Activated CD8-positive, alpha-beta memory T cell treated with anti-CD3 and anti-CD28 coated beads, Interleukin-2, amount 50 U/mL, for 1 hour (primary cell): Measurements from ENCODE around the gene RBM6.
"Not testable (repeated sequence)": the region's sequence is repeated elsewhere in the genome, so short reads cannot be mapped to it uniquely, and the experiment has no call there.

Experiments
- DNase-seq: peaks from one replicate; pipeline ENCODE4 v3.0.0-alpha.2; 2020; ENCODE audit errors: extremely low read depth

The RBM6 gene

DNA sequence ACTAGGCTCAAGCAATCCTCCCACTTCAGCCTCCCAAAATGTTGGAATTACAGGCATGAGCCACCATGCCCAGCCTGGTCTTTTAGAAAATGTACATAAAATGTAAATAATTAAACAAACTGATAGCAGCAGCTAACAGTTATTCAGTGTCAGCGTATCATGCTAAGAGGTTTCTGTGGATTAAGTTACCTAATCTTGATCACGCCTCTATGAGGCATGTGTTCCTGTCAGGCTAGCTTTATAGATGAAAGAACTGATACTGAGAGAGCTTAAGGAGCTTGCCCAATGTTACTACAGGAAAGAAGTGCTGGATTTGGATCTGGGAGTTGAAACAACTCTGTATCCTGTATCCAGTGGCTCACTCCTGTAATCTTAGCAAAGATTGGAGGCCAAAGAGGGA, 25.0 kb upstream of the RBM6 start:
- no peak for DNase-seq

DNA sequence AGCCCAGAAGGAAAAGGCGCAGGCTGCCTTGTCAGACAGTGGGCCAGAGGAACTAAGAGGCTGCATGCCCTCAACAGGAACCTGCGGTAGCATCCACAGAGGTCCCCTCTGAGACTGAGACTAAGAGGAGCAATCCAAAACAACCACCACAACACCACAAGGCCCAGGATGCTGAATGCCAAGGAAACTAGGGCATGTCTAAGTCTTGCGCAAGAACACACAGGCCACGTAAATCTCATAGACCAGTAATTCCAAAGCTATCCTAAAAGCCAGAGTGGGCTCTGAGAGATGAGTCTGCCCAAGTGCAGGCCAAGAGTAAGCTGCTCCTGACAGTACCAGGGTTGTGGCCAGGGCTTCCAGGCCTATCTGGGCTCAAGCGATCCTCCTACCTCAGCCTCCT, 23.3 kb upstream of the RBM6 start:
- no peak for DNase-seq

DNA sequence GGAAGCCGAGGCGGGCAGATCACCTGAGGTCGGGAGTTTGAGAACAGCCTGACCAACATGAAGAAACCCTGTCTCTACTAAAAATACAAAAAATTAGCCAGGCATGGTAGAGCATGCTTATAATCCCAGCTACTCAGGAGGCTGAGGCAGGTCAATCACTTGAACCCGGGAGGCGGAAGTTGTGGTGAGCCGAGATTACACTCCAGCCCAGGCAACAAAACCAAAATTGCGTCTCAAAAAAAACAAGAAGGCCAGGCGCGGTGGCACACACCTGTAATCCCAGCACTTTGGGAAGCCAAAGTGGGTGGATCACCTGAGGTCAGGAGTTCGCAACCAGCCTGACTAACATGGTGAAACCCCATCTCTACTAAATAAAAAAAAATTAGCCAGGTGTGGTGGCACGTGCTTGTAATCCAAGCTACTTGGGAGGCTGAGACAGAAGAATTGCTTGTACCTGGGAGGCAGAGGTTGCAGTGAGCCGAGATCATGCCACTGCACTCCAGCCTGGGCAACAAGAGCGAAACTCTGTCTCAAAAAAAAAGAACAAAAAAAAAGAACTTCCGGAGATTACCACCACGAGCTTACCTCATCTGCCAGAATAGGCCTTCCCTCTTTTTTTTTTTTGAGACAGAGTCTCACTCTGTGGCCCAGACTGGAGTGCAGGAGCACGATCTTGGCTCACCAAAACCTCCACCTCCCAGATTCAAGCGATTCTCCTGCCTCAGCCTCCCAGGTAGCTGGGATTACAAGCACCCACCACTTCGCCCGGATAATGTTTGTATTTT, 22.0 kb upstream of the RBM6 start:
- not testable (repeated sequence) for DNase-seq

DNA sequence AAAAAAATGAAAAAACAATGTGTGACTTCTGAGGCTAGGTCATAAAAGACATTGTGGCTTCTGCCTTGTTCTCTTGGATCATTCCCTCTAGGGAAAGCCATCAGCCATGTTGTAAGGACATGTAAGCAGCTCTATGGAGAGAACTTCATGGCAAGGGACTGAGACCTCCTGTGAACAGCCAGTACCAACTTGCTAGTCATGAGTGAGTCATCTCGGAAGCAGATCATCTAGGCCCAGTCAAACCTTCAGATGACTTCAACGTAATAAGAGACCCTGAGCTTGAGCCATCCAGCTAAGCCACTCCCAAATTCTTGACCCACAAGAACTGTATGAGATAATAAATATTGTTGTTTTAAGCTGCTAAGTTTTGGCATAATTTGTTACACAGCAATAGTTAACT, 15.3 kb upstream of the RBM6 start:
- DNase-seq = no peak

GRCh38 chr3:49925485-49925884, 14.5 kb upstream of the RBM6 start:
- DNase-seq = no peak

DNA sequence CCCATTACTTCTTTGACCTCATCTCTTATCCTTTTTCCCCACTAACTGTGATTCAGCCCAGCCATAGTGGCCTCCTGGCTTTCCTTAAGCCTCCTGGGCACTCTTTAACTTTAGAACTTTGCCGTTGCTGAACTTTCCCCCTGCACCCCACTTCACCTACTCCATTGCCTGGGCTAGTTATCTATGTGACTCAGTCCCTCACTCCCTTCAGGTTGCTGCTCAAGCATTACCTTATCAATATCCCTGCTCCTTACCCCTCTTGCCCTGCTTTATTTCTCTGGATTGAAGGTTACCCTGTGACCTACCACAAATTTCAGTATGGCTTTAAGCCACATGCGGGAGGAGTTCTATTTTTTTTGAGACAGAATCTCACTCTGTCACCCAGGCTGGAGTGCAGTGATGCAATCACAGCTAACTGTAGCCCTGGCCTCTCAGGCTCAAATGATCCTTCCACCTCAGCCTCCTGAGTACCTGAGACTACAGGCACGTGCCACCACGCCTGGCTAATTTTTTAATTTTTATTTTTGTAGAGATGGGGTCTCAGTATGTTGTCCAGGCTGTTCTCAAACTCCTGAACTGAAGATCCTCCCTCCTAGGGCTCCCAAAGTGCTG, 13.7 kb upstream of the RBM6 start:
- no peak for DNase-seq

- DNase-seq = no peak
Measured at GRCh38 chr3:49927798-49928197, 12.2 kb upstream of the RBM6 start.

DNA sequence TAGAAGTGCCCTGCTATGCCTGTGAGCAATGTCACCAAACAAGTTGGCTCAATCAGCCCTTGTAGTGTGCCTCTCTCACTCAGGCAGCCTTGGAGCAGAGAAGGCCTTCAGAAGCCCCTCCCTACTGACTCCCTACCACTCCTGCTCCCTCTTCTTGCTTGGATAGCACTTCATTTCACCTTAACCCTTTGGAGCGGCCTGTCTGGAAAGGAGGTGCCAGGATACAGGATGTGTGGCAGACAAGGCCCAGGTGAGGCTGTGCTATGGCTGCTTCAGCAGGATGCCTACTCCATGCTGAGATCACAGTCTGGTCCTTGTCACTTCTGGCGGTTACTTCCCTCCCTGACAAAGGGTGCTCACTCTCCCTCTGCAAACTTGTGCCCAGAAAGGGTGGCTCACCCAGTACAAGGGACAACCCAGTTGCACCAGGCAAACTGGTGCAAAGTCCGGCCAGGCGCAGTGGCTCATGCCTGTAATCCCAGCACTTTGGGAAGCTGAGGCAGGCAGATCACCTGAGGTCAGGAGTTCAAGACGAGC, 11.4 kb upstream of the RBM6 start:
- no peak for DNase-seq

DNA sequence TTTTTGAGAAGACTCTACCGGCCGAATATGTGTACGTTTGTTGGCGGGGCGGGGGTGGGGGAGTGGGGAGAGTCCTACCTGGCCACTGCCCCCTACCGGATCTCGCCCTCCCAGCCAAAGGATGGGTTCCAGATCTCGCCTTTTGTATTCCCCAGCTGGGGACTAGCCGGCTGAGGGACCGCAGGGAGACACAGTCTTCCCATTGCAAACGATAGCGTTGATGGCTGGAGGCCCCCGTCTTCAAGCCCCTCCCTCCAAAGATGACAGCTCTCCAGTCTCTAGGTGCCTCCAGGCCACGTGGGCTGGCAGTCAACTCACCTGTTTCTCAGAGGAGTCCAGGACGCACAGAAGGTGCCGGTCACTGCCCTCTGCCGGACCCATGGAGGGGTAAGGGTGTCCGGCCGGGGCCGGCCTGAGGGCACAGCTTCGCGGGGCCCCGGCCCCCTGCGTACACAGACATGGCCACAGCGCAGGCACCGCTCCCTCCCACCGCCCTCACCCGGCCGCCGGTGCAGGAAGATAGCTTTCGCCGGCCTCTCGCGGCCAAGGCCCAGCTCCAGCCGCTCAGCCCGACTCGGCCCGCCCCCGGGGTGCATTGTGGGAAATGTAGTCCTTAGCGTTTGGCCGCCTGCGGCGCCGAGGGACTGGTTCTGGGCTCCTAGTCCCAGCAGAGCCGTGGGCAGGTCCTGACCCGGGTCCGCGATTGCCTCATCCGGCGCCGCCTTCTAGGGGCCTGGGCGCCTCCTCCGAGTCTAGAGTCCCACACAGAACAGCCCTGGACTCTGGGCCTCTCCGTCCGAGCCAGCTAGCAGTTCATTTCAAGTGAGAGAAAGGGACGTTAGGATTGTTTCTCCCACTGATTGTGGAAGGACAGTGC, 10.4 kb upstream of the RBM6 start, which contains the start of gene MON1A:
MON1A (minus strand) TSS at position 521 of the 877 bp plus-strand sequence. CDS start 16,465 bp downstream, outside the sequence.
- peak; percentile 46 for DNase-seq

- no peak for DNase-seq
Measured at GRCh38 chr3:49930168-49930690, 9.7 kb upstream of the RBM6 start.

- no peak for DNase-seq
Measured at GRCh38 chr3:49930922-49931321, 9.0 kb upstream of the RBM6 start.

DNA sequence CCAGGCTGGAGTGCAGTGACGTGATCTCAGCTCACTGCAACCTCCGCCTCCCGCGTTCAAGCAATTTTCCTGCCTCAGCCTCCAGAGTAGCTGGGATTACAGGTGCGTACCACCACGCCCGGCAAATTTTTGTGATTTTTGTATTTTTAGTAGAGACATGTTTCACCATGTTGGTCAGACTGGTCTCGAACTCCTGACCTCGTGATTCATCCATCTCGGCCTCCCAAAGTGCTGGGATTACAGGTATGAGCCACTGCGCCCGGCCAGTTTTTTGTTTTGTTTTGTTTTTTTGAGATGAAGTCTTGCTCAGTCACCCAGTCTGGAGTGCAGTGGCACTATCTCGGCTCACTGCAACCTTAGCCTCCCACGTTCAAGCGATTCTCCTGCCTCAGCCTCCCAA, 7.7 kb upstream of the RBM6 start:
- not testable (repeated sequence) for DNase-seq

- no peak for DNase-seq
Measured at GRCh38 chr3:49937090-49937489, 2.9 kb upstream of the RBM6 start.

DNA sequence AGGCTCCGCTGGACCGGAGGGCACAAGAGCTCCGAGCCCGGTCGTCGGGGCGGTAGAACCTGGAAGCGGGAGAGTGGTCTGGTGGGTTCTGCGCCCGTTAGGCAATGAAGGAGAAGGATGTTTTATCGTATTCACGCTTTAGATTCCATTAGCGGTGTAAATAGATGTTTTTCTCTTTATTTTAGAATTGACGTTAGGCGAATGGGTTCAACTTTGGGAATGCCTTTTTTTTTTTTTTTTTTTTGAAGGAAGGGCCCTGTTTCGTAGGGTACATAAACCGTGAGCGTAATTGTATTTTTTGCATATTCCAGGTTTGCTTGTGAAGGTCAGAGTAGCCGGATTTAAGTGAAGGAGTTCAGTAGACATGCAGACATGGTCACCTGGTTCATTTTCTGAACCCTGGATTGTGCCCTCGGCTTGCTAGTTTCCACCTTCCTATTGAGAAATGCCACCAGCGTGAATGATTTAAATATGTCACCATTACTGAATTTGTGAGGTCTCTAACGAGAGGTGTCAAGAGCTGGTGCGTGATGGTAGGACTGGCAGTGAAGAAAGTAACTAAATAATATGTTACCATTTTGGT, 808 bp downstream of the RBM6 start:
- no peak for DNase-seq

DNA sequence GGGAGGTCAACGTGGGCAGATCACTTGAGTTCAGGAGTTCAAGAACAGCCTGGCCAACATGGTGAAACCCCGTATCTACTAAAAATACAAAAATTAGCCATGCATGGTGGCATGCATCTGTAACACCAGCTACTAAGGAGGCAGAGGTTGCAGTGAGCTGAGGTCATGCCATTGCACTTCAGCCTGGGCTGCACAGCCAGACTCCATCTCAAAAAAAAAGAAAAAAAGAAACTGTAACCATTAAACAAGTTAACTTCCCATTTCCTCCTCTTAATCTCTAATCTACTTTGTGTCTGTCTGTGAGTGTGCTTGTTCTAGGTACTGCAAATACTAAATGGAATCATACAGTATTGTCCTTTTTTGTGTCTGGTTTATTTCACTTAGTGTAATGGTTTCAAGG, 2.7 kb downstream of the RBM6 start:
- no peak for DNase-seq

GRCh38 chr3:49952924-49953323, 13.0 kb downstream of the RBM6 start:
- no peak for DNase-seq

GRCh38 chr3:49955636-49956035, 15.7 kb downstream of the RBM6 start:
- no peak for DNase-seq

- no peak for DNase-seq
Measured at GRCh38 chr3:49966233-49966942, 26.4 kb downstream of the RBM6 start.

DNA sequence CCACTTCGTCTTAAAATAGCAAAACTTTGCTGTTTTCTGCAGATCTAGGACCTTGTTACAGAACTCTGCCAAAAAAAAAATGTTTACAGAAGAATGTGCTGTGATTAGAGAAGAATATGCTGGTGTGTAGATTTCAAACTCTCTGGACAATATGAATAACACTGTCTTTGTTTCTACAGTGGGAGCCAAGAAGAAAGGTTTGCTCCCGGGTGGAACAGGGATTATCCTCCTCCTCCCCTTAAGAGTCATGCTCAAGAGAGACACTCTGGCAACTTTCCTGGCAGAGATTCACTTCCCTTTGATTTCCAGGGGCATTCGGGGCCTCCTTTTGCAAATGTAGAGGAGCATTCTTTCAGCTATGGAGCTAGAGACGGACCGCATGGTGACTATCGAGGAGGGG, 27.3 kb downstream of the RBM6 start:
- no peak for DNase-seq

DNA sequence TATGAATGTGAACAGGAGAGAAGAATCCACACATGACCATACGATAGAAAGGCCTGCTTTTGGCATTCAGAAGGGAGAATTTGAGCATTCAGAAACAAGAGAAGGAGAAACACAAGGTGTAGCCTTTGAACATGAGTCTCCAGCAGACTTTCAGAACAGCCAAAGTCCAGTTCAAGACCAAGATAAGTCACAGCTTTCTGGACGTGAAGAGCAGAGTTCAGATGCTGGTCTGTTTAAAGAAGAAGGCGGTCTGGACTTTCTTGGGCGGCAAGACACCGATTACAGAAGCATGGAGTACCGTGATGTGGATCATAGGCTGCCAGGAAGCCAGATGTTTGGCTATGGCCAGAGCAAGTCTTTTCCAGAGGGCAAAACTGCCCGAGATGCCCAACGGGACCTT, 28.4 kb downstream of the RBM6 start:
- DNase-seq = no peak

DNA sequence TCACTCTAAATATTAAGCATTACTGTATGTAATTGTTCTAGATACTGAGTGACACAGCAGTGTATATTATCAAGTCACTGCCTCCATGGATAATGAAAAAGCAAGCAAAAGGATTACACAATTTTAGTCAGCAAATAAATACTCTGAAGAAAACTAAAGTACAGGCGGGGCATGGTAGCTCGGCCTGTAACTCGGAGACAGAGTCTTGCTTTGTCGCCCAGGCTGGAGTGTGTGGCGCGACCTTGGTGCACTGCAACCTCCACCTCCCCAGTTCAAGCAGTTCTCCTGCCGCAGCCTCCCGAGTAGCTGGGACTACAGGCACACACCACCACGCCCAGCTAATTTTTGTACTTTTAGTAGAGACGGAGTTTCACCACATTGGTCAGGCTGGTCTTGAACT, 32.7 kb downstream of the RBM6 start:
- DNase-seq = no peak
